ENCODE data around the gene NOS2. TPM values are rescaled to one million over a fixed set of nuclear protein-coding genes. Genes with fewer than 3 reads are reported as not detected.
A peak's percentile ranks its signal among the peaks of the same experiment; 100 is the strongest.

NOS2 gene
- total RNA-seq, 4 donors from 2014 or later = 0.40 to 20.3 (median 2.2) TPM

DNA sequence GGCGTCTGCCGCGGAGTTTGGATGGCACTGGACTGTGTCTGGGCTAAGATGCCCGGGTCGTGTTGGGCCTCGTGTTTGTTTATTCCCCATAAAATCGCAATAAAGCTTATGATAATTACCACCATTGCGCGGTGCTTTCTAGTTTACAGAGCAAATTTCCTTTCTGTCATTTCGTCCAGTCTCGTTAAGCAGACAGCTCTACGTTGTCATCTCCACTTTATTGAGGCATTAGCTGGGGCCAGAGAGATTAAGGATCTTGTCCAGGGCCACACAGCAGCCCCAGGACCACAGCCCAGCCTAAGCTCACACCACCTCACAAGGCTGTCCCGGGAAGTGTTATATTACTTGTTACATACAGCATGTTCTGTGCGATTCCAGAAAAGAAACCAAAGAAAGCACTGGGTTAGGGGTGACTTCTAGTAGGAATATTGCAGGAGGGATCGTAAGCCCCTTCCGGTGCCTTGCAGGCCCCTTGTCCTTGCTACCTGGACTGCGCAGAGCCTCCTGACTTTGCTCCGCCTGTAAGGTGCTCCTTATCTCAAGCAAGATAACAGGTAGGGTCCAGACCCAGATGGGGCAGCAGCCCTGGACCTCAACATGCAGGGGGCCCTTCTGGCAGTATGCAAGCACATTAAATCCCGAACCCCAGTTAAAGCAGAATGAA lies 6.3 kb downstream of the NOS2 start:
- in situ Hi-C loops (cut with MboI; ENCODE audit: low pct_ligation_motif_present in 1 of 4, low pct_unique_long_range_greater_than_20kb in 1 of 4, low sequenced_read_pairs in 3 of 4) (loop anchor here (25.0 kb wide), 2 partner anchors 443 to 468 kb away; no protein-coding TSS in a partner anchor), intact Hi-C loops (cut with DNase I; ENCODE audit: low total_unique reads) (no loop called here)
- peak overlapping the region in 2 of 4 donors; percentile 28 to 42 for H3K4me3 ChIP-seq
- peaks cover 34% of the 10 kb centered on the region for H3K27me3 ChIP-seq
- no peak for DNase-seq
- TF ChIP-seq POLR2A (IDR thresholded peaks at IDR 0.05) (no peak), EP300 (IDR thresholded peaks at IDR 0.05; ENCODE audit: low read depth) (no peak), POLR2AphosphoS5 (IDR thresholded peaks at IDR 0.05) (no peak)
- TF ChIP-seq, protein P1, sequence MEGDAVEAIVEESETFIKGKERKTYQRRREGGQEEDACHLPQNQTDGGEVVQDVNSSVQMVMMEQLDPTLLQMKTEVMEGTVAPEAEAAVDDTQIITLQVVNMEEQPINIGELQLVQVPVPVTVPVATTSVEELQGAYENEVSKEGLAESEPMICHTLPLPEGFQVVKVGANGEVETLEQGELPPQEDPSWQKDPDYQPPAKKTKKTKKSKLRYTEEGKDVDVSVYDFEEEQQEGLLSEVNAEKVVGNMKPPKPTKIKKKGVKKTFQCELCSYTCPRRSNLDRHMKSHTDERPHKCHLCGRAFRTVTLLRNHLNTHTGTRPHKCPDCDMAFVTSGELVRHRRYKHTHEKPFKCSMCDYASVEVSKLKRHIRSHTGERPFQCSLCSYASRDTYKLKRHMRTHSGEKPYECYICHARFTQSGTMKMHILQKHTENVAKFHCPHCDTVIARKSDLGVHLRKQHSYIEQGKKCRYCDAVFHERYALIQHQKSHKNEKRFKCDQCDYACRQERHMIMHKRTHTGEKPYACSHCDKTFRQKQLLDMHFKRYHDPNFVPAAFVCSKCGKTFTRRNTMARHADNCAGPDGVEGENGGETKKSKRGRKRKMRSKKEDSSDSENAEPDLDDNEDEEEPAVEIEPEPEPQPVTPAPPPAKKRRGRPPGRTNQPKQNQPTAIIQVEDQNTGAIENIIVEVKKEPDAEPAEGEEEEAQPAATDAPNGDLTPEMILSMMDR (IDR thresholded peaks at IDR 0.05) = no peak
- H3K9me3 ChIP-seq = no peaks in the 10 kb centered on the region
- no peak overlapping the region for H3K27ac ChIP-seq
- H3K4me1 ChIP-seq = peaks cover 0 to 20% (median 11%) of the 10 kb centered on the region in 4 donors
- 20 to 63% methylated on average over 5 to 19 of the region's 19 CpGs for WGBS, 2 donors (ENCODE audit: low coverage in 1 of 2)
- no peaks in the 10 kb centered on the region for H3K36me3 ChIP-seq

DNA sequence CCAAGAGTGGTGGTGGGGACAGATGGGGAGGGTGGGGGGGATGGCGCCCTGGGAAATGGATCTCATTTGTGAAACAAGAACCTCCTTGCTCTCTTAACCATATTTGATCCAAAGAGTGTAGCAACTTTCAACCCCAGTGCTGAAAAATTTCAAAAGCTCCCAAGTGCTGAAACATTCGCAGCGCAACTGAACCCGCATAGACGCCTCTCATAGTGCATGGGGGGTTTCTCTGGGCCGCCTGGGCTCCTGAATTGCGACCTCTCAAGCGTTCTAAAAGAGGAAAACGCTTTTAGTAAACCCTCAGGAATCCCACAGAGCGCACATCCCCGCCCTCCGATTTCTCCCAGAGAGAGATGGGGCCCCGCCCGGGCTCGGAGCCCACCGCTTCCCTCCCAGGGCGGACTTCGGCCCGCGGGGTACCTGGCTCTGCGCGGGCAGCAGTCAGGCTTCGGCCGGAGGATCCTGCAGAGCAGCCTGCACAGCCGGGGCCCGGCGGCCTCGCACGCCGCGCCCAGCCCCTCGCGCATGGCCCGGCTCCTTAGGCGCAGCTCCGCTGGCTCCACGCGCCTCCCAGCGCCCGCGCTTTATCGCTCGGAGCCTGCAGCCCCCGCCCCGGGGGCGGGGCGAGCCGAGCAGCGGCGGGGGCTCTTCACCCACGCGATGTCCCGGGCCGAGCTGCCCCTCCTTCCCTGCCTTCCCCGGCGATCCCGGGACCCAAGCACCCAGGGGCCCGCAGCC lies 7.0 kb downstream of the NOS2 start:
- no peaks in the 10 kb centered on the region for H3K36me3 ChIP-seq
- peaks cover 30% of the 10 kb centered on the region for H3K27me3 ChIP-seq
- no peaks in the 10 kb centered on the region for H3K9me3 ChIP-seq
- no peak for DNase-seq
- intact Hi-C loops (cut with DNase I; ENCODE audit: low total_unique reads) (no loop called here), in situ Hi-C loops (cut with MboI; ENCODE audit: low pct_ligation_motif_present in 1 of 4, low pct_unique_long_range_greater_than_20kb in 1 of 4, low sequenced_read_pairs in 3 of 4) (loop anchor here (25.0 kb wide), 2 partner anchors 444 to 469 kb away; no protein-coding TSS in a partner anchor)
- H3K4me1 ChIP-seq = peaks cover 0 to 20% (median 11%) of the 10 kb centered on the region in 4 donors
- no peak for TF ChIP-seq EP300 (IDR thresholded peaks at IDR 0.05; ENCODE audit: low read depth)
- TF ChIP-seq, protein P1 (IDR thresholded peaks at IDR 0.05) = no peak
- no peak for TF ChIP-seq POLR2A (IDR thresholded peaks at IDR 0.05)
- no peak for TF ChIP-seq POLR2AphosphoS5 (IDR thresholded peaks at IDR 0.05)
- WGBS, 2 donors (ENCODE audit: low coverage in 1 of 2) = 7% methylated on average over 50 of the region's 58 CpGs; no CpG with 5 or more reads in 1 of the 2 donors
- H3K4me3 ChIP-seq = peak overlapping the region in 2 of 4 donors; percentile 28 to 42
- H3K27ac ChIP-seq = no peak overlapping the region

DNA sequence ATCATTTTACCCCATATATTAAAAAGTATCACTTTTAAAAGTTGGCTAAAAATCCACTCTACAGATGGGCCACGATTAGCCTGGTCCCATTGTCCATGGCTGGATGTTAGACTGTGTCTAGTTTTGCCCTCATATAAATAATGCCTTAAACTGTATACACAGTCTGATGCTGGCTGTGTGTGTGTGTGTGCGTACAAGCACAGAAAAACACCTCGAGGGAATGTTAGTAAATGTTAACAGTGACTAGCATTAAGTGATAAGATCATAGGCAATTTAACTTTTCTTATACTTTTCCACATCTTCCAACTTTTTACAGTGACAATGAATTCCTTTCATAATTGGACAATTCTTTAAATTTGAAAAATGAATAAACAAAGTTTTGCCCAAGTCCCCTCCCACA lies 8.2 kb downstream of the NOS2 start:
- Histone ChIP-seq H3K36me3 (no peaks in the 10 kb centered on the region), H3K4me1 (peaks cover 0 to 16% (median 11%) of the 10 kb centered on the region in 4 donors), H3K4me3 (no peak overlapping the region), H3K9me3 (no peaks in the 10 kb centered on the region), H3K27me3 (peaks cover 27% of the 10 kb centered on the region), H3K27ac (no peak overlapping the region)
- no peak for DNase-seq
- TF ChIP-seq POLR2AphosphoS5 (IDR thresholded peaks at IDR 0.05) (no peak), POLR2A (IDR thresholded peaks at IDR 0.05) (no peak), EP300 (IDR thresholded peaks at IDR 0.05; ENCODE audit: low read depth) (no peak)
- TF ChIP-seq, protein P1 (IDR thresholded peaks at IDR 0.05) = no peak
- in situ Hi-C loops (cut with MboI; ENCODE audit: low pct_ligation_motif_present in 1 of 4, low pct_unique_long_range_greater_than_20kb in 1 of 4, low sequenced_read_pairs in 3 of 4) (loop anchor here (25.0 kb wide), 2 partner anchors 445 to 470 kb away; no protein-coding TSS in a partner anchor), intact Hi-C loops (cut with DNase I; ENCODE audit: low total_unique reads) (no loop called here)
- WGBS, 2 donors (ENCODE audit: low coverage in 1 of 2) = 40 to 43% methylated on average over 1 to 3 of the region's 3 CpGs

DNA sequence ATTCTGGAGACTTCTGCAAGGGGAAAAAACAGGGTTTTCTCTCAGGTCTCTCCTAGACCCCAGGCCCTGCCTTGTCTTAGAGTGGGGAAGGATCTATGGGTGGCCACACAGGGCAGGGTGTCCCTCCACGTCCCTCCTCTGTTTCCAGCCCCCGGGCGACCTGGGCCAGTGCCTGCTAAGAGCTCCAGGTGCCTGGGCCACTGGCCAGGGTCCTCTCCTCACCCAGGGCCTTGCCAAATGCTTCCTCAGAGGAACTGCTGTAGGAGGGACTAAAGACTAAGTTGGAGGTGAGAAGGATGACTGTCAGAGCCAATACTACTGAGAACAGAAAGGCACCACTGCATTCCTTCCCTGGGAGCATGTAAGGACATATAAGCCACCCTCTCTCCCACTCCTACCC lies 11.4 kb downstream of the NOS2 start:
- no peak for DNase-seq
- Histone ChIP-seq H3K27me3 (peaks cover 22% of the 10 kb centered on the region), H3K9me3 (no peaks in the 10 kb centered on the region), H3K4me3 (no peak overlapping the region), H3K4me1 (peaks cover 0 to 10% (median 8%) of the 10 kb centered on the region in 4 donors), H3K27ac (no peak overlapping the region), H3K36me3 (no peaks in the 10 kb centered on the region)
- in situ Hi-C loops (cut with MboI; ENCODE audit: low pct_ligation_motif_present in 1 of 4, low pct_unique_long_range_greater_than_20kb in 1 of 4, low sequenced_read_pairs in 3 of 4) (loop anchor here (10.0 to 25.0 kb wide), 3 partner anchors 96 to 473 kb away; no protein-coding TSS in a partner anchor), intact Hi-C loops (cut with DNase I; ENCODE audit: low total_unique reads) (no loop called here)
- TF ChIP-seq, protein P1 (IDR thresholded peaks at IDR 0.05) = no peak
- TF ChIP-seq EP300 (IDR thresholded peaks at IDR 0.05; ENCODE audit: low read depth) = no peak
- WGBS, 2 donors (ENCODE audit: low coverage in 1 of 2) = 80% methylated on average over 3 of the region's 3 CpGs; no CpG with 5 or more reads in 1 of the 2 donors

Measured in transverse colon (tissue), 4 donors.